IPS-15b (cell line): Measurements from ENCODE around the gene GJD3.

Source experiments
- H3K27me3 ChIP-seq: one replicate; pipeline ENCODE4 v1.6.1; 2013; ENCODE audit warnings: low read length; ENCODE audit not compliant: control insufficient read depth, insufficient read depth
- H3K36me3 ChIP-seq: one replicate; pipeline ENCODE4 v1.6.1; 2013; ENCODE audit warnings: low read length; ENCODE audit not compliant: control insufficient read depth, insufficient read depth
- H3K4me1 ChIP-seq: one replicate; pipeline ENCODE4 v1.6.1; 2013; ENCODE audit warnings: mild to moderate bottlenecking, low read length; ENCODE audit not compliant: control insufficient read depth, insufficient read depth
- H3K4me3 ChIP-seq: one replicate; pipeline ENCODE4 v1.5.1; 2013; ENCODE audit warnings: low read depth, low read length
- H3K9ac ChIP-seq: one replicate; pipeline ENCODE4 v1.6.1; 2013; ENCODE audit warnings: low read depth, mild to moderate bottlenecking, low read length
- H3K9me3 ChIP-seq: one replicate; pipeline ENCODE4 v1.6.1; 2013; ENCODE audit warnings: mild to moderate bottlenecking, low read length; ENCODE audit not compliant: control insufficient read depth, insufficient read depth

GJD3 gene

GRCh38 chr17:40349477-40349894 lies 15.1 kb downstream of the GJD3 start:
- no peaks in the 10 kb centered on the region for H3K9me3 ChIP-seq
- H3K4me1 ChIP-seq: peaks cover 33% of the 10 kb centered on the region
- H3K9ac ChIP-seq: no peak overlapping the region
- H3K36me3 ChIP-seq: peaks cover 6% of the 10 kb centered on the region
- no peak overlapping the region for H3K4me3 ChIP-seq
- peaks cover 71% of the 10 kb centered on the region for H3K27me3 ChIP-seq

GRCh38 chr17:40348562-40349476 lies 15.7 kb downstream of the GJD3 start:
- H3K9me3 ChIP-seq: no peaks in the 10 kb centered on the region
- peaks cover 6% of the 10 kb centered on the region for H3K36me3 ChIP-seq
- H3K4me1 ChIP-seq: peaks cover 38% of the 10 kb centered on the region

GRCh38 chr17:40348136-40348504 lies 16.4 kb downstream of the GJD3 start:
- H3K4me1 ChIP-seq: peaks cover 44% of the 10 kb centered on the region
- no peak overlapping the region for H3K9ac ChIP-seq
- peaks cover 84% of the 10 kb centered on the region for H3K27me3 ChIP-seq
- H3K4me3 ChIP-seq: no peak overlapping the region
- H3K9me3 ChIP-seq: no peaks in the 10 kb centered on the region
- peaks cover 6% of the 10 kb centered on the region for H3K36me3 ChIP-seq

More at GRCh38 chr17:40348562-40349476, 15.7 kb downstream of the GJD3 start:
- Histone ChIP-seq H3K4me3 (no peak overlapping the region), H3K27me3 (peaks cover 77% of the 10 kb centered on the region), H3K9ac (no peak overlapping the region)

- peaks cover 45% of the 10 kb centered on the region for H3K4me1 ChIP-seq
- no peak overlapping the region for H3K9ac ChIP-seq
- peaks cover 6% of the 10 kb centered on the region for H3K36me3 ChIP-seq
- peaks cover 88% of the 10 kb centered on the region for H3K27me3 ChIP-seq
- peak overlapping the region; percentile 35 for H3K4me3 ChIP-seq
- H3K9me3 ChIP-seq: no peaks in the 10 kb centered on the region
Measured at GRCh38 chr17:40347319-40348135, 17.0 kb downstream of the GJD3 start.

- no peaks in the 10 kb centered on the region for H3K9me3 ChIP-seq
- H3K27me3 ChIP-seq: peaks cover 83% of the 10 kb centered on the region
- H3K36me3 ChIP-seq: no peaks in the 10 kb centered on the region
- H3K4me3 ChIP-seq: peak overlapping the region; percentile 35
- peaks cover 45% of the 10 kb centered on the region for H3K4me1 ChIP-seq
- H3K9ac ChIP-seq: no peak overlapping the region
Measured at GRCh38 chr17:40346765-40347158, 17.8 kb downstream of the GJD3 start.

- Histone ChIP-seq H3K9me3 (no peaks in the 10 kb centered on the region), H3K36me3 (no peaks in the 10 kb centered on the region), H3K27me3 (peaks cover 80% of the 10 kb centered on the region), H3K9ac (no peak overlapping the region), H3K4me3 (peak overlapping the region; percentile 54), H3K4me1 (peaks cover 43% of the 10 kb centered on the region)
Measured at GRCh38 chr17:40345994-40346764, 18.4 kb downstream of the GJD3 start.

- Histone ChIP-seq H3K4me1 (peaks cover 43% of the 10 kb centered on the region), H3K4me3 (peak overlapping the region; percentile 54), H3K36me3 (no peaks in the 10 kb centered on the region), H3K27me3 (peaks cover 83% of the 10 kb centered on the region), H3K9me3 (no peaks in the 10 kb centered on the region), H3K9ac (no peak overlapping the region)
Measured at GRCh38 chr17:40345161-40345993, 19.2 kb downstream of the GJD3 start.

GRCh38 chr17:40344421-40345160 lies 19.9 kb downstream of the GJD3 start:
- Histone ChIP-seq H3K4me1 (peaks cover 41% of the 10 kb centered on the region), H3K9ac (no peak overlapping the region), H3K36me3 (no peaks in the 10 kb centered on the region), H3K9me3 (no peaks in the 10 kb centered on the region), H3K27me3 (peaks cover 83% of the 10 kb centered on the region), H3K4me3 (peak overlapping the region; percentile 54)

GRCh38 chr17:40343219-40344119 lies 21.1 kb downstream of the GJD3 start:
- H3K27me3 ChIP-seq: peaks cover 81% of the 10 kb centered on the region
- no peaks in the 10 kb centered on the region for H3K36me3 ChIP-seq
- no peaks in the 10 kb centered on the region for H3K9me3 ChIP-seq
- peak overlapping the region; percentile 75 for H3K4me3 ChIP-seq
- no peak overlapping the region for H3K9ac ChIP-seq
- peaks cover 40% of the 10 kb centered on the region for H3K4me1 ChIP-seq
